ENCODE measurements around the gene SRSF10. TPM values are rescaled to one million over a fixed set of nuclear protein-coding genes. Genes with fewer than 3 reads are reported as not detected.

Gene SRSF10
- total and polyA plus RNA-seq, 9 of the 15 experiments (the other 6 are each of a cell fraction or from before 2014, with no cell fraction given): 154 to 264 (median 205) TPM

DNA sequence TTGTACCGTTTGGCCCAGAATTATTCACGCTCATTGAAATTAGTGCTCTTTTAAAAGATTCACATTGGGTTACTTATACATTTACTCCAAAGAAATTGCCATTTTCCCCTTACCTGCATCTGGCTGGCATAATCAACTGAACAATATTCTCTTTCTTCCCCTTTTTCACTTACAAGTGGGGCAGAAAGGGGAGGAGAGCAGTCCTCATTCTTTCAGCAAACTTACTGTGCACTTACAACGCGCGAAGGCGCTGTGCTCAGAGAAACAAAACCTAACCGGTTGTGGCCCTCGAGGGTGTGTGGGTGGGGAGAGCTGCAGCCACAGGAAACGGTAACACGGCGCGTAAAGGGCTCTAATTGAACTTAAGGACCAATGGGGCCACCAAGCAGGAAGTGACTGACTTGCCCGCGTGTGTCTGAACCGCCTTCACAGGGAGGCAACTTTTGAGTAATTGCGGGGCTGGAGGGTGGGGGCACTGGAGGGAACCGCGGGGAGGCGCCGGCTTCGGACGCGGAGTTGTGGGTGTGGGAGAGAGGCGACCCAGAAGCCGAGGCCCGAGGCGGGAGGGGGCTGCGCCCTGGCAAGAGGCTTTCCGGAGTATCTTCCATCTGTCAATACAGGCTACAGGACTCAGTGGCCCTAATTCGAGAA lies 21.2 kb downstream of the SRSF10 start (continued):
- TF ChIP-seq, protein P1, sequence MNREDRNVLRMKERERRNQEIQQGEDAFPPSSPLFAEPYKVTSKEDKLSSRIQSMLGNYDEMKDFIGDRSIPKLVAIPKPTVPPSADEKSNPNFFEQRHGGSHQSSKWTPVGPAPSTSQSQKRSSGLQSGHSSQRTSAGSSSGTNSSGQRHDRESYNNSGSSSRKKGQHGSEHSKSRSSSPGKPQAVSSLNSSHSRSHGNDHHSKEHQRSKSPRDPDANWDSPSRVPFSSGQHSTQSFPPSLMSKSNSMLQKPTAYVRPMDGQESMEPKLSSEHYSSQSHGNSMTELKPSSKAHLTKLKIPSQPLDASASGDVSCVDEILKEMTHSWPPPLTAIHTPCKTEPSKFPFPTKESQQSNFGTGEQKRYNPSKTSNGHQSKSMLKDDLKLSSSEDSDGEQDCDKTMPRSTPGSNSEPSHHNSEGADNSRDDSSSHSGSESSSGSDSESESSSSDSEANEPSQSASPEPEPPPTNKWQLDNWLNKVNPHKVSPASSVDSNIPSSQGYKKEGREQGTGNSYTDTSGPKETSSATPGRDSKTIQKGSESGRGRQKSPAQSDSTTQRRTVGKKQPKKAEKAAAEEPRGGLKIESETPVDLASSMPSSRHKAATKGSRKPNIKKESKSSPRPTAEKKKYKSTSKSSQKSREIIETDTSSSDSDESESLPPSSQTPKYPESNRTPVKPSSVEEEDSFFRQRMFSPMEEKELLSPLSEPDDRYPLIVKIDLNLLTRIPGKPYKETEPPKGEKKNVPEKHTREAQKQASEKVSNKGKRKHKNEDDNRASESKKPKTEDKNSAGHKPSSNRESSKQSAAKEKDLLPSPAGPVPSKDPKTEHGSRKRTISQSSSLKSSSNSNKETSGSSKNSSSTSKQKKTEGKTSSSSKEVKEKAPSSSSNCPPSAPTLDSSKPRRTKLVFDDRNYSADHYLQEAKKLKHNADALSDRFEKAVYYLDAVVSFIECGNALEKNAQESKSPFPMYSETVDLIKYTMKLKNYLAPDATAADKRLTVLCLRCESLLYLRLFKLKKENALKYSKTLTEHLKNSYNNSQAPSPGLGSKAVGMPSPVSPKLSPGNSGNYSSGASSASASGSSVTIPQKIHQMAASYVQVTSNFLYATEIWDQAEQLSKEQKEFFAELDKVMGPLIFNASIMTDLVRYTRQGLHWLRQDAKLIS (CRISPR knock-in tag; IDR thresholded peaks at IDR 0.05): no peak; the same call in 1 of the 2 replicates
- TF ChIP-seq ILK (tag; IDR thresholded peaks at IDR 0.05; ENCODE audit: borderline replicate concordance, low read depth): no peak
- no peak for TF ChIP-seq ZNF551 (CRISPR knock-in tag; IDR thresholded peaks at IDR 0.05)
- TF ChIP-seq, protein P2, sequence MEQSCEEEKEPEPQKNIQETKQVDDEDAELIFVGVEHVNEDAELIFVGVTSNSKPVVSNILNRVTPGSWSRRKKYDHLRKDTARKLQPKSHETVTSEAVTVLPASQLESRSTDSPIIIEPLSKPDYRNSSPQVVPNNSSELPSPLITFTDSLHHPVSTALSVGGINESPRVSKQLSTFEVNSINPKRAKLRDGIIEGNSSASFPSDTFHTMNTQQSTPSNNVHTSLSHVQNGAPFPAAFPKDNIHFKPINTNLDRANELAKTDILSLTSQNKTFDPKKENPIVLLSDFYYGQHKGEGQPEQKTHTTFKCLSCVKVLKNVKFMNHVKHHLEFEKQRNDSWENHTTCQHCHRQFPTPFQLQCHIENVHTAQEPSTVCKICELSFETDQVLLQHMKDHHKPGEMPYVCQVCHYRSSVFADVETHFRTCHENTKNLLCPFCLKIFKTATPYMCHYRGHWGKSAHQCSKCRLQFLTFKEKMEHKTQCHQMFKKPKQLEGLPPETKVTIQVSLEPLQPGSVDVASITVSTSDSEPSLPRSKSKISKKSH (CRISPR knock-in tag; IDR thresholded peaks at IDR 0.05): no peak
- peak; percentile 9; the same call in 1 of the 2 replicates for TF ChIP-seq SOX6 (IDR thresholded peaks at IDR 0.05)
- no peak for TF ChIP-seq XRCC4 (IDR thresholded peaks at IDR 0.05; ENCODE audit: extremely low read depth, insufficient read depth, insufficient read length)
- TF ChIP-seq ZNF143 (CRISPR knock-in tag; IDR thresholded peaks at IDR 0.05): no peak
- TF ChIP-seq, protein P3, sequence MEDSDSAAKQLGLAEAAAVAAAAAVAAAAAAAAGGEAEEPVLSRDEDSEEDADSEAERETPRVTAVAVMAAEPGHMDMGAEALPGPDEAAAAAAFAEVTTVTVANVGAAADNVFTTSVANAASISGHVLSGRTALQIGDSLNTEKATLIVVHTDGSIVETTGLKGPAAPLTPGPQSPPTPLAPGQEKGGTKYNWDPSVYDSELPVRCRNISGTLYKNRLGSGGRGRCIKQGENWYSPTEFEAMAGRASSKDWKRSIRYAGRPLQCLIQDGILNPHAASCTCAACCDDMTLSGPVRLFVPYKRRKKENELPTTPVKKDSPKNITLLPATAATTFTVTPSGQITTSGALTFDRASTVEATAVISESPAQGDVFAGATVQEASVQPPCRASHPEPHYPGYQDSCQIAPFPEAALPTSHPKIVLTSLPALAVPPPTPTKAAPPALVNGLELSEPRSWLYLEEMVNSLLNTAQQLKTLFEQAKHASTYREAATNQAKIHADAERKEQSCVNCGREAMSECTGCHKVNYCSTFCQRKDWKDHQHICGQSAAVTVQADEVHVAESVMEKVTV (CRISPR knock-in tag; IDR thresholded peaks at IDR 0.05): no peak
- no peak for TF ChIP-seq ZNF445 (CRISPR knock-in tag; IDR thresholded peaks at IDR 0.05; ENCODE audit: low read depth)
- TF ChIP-seq, protein P4, sequence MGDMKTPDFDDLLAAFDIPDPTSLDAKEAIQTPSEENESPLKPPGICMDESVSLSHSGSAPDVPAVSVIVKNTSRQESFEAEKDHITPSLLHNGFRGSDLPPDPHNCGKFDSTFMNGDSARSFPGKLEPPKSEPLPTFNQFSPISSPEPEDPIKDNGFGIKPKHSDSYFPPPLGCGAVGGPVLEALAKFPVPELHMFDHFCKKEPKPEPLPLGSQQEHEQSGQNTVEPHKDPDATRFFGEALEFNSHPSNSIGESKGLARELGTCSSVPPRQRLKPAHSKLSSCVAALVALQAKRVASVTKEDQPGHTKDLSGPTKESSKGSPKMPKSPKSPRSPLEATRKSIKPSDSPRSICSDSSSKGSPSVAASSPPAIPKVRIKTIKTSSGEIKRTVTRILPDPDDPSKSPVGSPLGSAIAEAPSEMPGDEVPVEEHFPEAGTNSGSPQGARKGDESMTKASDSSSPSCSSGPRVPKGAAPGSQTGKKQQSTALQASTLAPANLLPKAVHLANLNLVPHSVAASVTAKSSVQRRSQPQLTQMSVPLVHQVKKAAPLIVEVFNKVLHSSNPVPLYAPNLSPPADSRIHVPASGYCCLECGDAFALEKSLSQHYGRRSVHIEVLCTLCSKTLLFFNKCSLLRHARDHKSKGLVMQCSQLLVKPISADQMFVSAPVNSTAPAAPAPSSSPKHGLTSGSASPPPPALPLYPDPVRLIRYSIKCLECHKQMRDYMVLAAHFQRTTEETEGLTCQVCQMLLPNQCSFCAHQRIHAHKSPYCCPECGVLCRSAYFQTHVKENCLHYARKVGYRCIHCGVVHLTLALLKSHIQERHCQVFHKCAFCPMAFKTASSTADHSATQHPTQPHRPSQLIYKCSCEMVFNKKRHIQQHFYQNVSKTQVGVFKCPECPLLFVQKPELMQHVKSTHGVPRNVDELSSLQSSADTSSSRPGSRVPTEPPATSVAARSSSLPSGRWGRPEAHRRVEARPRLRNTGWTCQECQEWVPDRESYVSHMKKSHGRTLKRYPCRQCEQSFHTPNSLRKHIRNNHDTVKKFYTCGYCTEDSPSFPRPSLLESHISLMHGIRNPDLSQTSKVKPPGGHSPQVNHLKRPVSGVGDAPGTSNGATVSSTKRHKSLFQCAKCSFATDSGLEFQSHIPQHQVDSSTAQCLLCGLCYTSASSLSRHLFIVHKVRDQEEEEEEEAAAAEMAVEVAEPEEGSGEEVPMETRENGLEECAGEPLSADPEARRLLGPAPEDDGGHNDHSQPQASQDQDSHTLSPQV (IDR thresholded peaks at IDR 0.05): no peak; the same call in 1 of the 2 replicates
- TF ChIP-seq TSC22D4 (tag; IDR thresholded peaks at IDR 0.05): no peak
- TF ChIP-seq ZNF316 (IDR thresholded peaks at IDR 0.05): no peak
- TF ChIP-seq RCOR1 (IDR thresholded peaks at IDR 0.05; ENCODE audit: borderline replicate concordance in 1 of 2, low read depth in 2 of 2, low read length in 2 of 2): peak in 1 of 2 experiments; percentile 46; a peak in 2 of 4 replicates
- peak; percentile 72; the same call in 1 of the 2 replicates for TF ChIP-seq ZBED1 (IDR thresholded peaks at IDR 0.05)
- TF ChIP-seq RHOXF2B (CRISPR knock-in tag; conservative IDR thresholded peaks at IDR 0.05): no peak
- no peak for TF ChIP-seq ZBTB8A (IDR thresholded peaks at IDR 0.05; ENCODE audit: partially characterized antibody)
- 0 out of 2 replicates have a peak, but pooled peaks have one; percentile 3 for TF ChIP-seq MEF2A (IDR thresholded peaks at IDR 0.05; ENCODE audit: control insufficient read depth, low read depth, low read length)

Measured in K562 (cell line).